ENCODE results near the gene DNASE1L3.

DNASE1L3 gene

DNA sequence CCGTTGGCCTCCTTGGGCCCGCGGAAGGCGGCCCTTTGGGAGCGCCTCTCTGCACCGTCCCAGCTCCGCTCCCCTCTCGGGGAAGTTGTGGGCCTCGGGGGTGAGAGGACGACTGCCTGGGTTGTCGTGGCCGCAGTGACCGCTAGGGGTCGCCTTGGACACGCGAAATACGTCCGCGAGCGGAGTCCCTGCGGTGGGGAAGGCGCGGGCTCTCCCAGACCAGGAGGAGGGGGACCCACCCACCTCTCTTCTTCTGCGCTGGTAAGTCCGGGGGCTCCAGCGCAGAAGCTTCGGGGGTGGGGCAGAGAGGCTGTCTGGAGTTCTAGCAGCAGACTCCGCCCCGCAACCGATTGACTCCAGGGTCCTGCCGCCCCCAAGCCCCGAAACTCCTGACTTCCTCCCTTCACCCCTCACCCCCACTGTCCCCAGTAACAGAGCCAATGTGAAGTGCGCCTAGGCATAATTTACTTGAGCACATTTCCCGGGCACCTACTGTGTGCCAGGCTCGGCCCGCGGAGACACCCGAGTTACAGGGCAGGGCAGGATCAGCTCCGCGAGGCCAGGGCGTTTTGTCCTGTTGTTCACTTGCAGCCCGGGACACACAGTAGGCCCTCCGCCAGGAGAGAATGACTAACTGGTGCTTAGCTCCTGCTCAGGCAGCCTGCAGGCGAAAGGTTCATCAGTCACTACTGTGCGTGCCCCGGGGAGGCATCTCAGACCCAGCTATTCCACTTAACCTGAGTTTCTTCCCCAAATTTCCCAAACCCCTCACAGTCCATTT lies 32.8 kb downstream of the DNASE1L3 start:
- DNase-seq (ENCODE audit: low read depth), result peak; percentile 72
- TF ChIP-seq, protein P1, sequence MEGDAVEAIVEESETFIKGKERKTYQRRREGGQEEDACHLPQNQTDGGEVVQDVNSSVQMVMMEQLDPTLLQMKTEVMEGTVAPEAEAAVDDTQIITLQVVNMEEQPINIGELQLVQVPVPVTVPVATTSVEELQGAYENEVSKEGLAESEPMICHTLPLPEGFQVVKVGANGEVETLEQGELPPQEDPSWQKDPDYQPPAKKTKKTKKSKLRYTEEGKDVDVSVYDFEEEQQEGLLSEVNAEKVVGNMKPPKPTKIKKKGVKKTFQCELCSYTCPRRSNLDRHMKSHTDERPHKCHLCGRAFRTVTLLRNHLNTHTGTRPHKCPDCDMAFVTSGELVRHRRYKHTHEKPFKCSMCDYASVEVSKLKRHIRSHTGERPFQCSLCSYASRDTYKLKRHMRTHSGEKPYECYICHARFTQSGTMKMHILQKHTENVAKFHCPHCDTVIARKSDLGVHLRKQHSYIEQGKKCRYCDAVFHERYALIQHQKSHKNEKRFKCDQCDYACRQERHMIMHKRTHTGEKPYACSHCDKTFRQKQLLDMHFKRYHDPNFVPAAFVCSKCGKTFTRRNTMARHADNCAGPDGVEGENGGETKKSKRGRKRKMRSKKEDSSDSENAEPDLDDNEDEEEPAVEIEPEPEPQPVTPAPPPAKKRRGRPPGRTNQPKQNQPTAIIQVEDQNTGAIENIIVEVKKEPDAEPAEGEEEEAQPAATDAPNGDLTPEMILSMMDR (conservative IDR thresholded peaks at IDR 0.05; ENCODE audit: low read length), result peak; percentile 75
- H3K4me3 ChIP-seq (ENCODE audit: low read length), result peak overlapping the region; percentile 57

- TF ChIP-seq, protein P1 (conservative IDR thresholded peaks at IDR 0.05; ENCODE audit: low read length), result no peak
- H3K4me3 ChIP-seq (ENCODE audit: low read length), result no peak overlapping the region
- no peak for DNase-seq (ENCODE audit: low read depth)
Measured at GRCh38 chr3:58176827-58177489, 33.8 kb downstream of the DNASE1L3 start.

- no peak for DNase-seq (ENCODE audit: low read depth)
- TF ChIP-seq, protein P1 (conservative IDR thresholded peaks at IDR 0.05; ENCODE audit: low read length), result no peak
- no peak overlapping the region for H3K4me3 ChIP-seq (ENCODE audit: low read length)
Measured at GRCh38 chr3:58176185-58176530, 34.6 kb downstream of the DNASE1L3 start.

DNA sequence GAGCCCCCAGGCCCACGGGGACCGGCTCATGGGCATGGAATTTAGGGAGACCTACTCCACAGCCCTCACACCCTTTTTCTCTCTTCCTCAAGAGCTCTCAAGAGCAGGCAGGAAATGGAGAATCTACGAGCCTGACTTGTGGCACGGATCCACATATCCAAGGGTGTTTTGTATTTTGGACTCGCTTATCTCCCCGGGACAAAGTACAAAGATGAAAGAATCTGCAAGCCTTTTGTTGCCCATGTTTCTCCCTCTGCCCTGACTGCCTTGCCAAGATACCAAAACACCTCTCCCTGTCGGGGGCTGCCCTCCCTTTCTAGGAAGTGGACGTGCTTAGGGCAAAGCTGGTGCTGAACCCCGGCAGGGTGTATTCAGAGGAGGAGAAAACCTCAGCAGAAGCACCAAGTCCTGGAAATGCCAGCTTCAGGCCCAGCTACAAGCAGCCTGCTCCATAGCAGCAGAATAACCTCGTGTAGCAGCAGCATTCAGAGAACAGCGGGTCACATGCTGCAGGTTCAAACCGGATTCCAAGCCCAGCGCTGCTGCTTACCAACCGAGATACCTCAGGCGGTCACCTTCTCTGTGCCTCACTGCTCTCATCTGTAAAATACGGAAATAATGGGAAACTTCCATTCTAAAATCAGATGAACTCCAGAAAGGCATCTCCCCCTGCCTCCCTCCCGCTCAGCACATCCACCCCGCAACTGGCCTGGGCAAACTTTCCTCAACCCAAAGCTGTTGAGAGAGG lies 35.2 kb downstream of the DNASE1L3 start:
- TF ChIP-seq, protein P1 (conservative IDR thresholded peaks at IDR 0.05; ENCODE audit: low read length), result no peak
- H3K4me3 ChIP-seq (ENCODE audit: low read length), result no peak overlapping the region
- peak; percentile 31 for DNase-seq (ENCODE audit: low read depth)

GRCh38 chr3:58175187-58175436 lies 35.7 kb downstream of the DNASE1L3 start:
- H3K4me3 ChIP-seq (ENCODE audit: low read length), result no peak overlapping the region
- no peak for DNase-seq (ENCODE audit: low read depth)
- TF ChIP-seq, protein P1 (conservative IDR thresholded peaks at IDR 0.05; ENCODE audit: low read length), result no peak

- H3K4me3 ChIP-seq (ENCODE audit: low read length), result no peak overlapping the region
- TF ChIP-seq, protein P1 (conservative IDR thresholded peaks at IDR 0.05; ENCODE audit: low read length), result peak; percentile 12; the same call in 1 of the 2 replicates
- DNase-seq (ENCODE audit: low read depth), result no peak
Measured at GRCh38 chr3:58173669-58174398, 36.9 kb downstream of the DNASE1L3 start.
